ENCODE data around the gene HBG2.

DNA sequence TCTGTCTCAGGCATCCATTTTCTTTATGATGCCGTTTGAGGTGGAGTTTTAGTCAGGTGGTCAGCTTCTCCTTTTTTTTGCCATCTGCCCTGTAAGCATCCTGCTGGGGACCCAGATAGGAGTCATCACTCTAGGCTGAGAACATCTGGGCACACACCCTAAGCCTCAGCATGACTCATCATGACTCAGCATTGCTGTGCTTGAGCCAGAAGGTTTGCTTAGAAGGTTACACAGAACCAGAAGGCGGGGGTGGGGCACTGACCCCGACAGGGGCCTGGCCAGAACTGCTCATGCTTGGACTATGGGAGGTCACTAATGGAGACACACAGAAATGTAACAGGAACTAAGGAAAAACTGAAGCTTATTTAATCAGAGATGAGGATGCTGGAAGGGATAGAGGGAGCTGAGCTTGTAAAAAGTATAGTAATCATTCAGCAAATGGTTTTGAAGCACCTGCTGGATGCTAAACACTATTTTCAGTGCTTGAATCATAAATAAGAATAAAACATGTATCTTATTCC lies 26.1 kb upstream of the HBG2 start:
- TF ChIP-seq CTCF (IDR thresholded peaks at IDR 0.05 in 8 of 11, conservative IDR thresholded peaks at IDR 0.05 in 3 of 11) = no peak
- no peak for TF ChIP-seq POLR2AphosphoS5 (IDR thresholded peaks at IDR 0.05)

Data from spleen (tissue), 7 donors.